K562 (cell line): ENCODE measurements around the gene YPEL3. TPM values are rescaled to one million over a fixed set of nuclear protein-coding genes. Genes with fewer than 3 reads are reported as not detected.

Experiments used
- BRCA1 ChIP-seq, 2 experiments: fragments of 450-650 bp in 1 of 2; sonication (generic) in 1 of 2; formaldehyde crosslinking in 1 of 2; IDR thresholded peaks; 2 replicates each; pipeline versions ENCODE4 v1.5.0 to v1.6.1; 2017 to 2020; ENCODE audit warnings: mild to moderate bottlenecking in 1 of 2, missing genetic modification reagents in 1 of 2
- C11orf30 ChIP-seq: fragments of 450-650 bp; IDR thresholded peaks from 2 replicates; pipeline ENCODE4 v1.6.1; 2016; ENCODE audit warnings: low read depth, mild to moderate bottlenecking
- CBX1 ChIP-seq: sonication (generic); IDR thresholded peaks from 2 replicates; pipeline ENCODE4 v1.6.1; 2016; ENCODE audit warnings: antibody characterized with exemption, low read depth, mild to moderate bottlenecking
- E2F3 ChIP-seq: fragments of 250-450 bp; sonication (Bioruptor Pico); IDR thresholded peaks from 2 replicates; pipeline ENCODE4 v1.4.0; 2020; ENCODE audit warnings: mild to moderate bottlenecking
- ELF4 ChIP-seq: fragments of 450-650 bp; formaldehyde crosslinking; IDR thresholded peaks from 2 replicates; pipeline ENCODE4 v1.4.0; 2022; ENCODE audit warnings: missing genetic modification characterization
- ETV5 ChIP-seq: sonication (generic); formaldehyde crosslinking; IDR thresholded peaks from 2 replicates; pipeline ENCODE4 v1.4.0; 2020; ENCODE audit warnings: low read depth, mild to moderate bottlenecking, missing genetic modification reagents
- FOXA1 ChIP-seq: fragments of 450-650 bp; IDR thresholded peaks from 2 replicates; pipeline ENCODE4 v1.6.1; 2016; ENCODE audit warnings: mild to moderate bottlenecking, borderline replicate concordance
- HDAC3 ChIP-seq: fragments of 450-650 bp; IDR thresholded peaks from 2 replicates; pipeline ENCODE4 v1.6.1; 2018; ENCODE audit warnings: borderline replicate concordance, mild to moderate bottlenecking, moderate library complexity; ENCODE audit not compliant: partially characterized antibody
- HDGF ChIP-seq: fragments of 450-650 bp; IDR thresholded peaks from 2 replicates; pipeline ENCODE4 v1.6.1; 2016
- HIVEP1 ChIP-seq: fragments of 250-450 bp; sonication (Bioruptor Pico); IDR thresholded peaks from 2 replicates; pipeline ENCODE4 v1.4.0; 2020; ENCODE audit warnings: mild to moderate bottlenecking
- HNRNPK ChIP-seq: fragments of 200-400 bp; formaldehyde crosslinking; IDR thresholded peaks from one replicate; pipeline ENCODE4 v1.6.1; 2018; ENCODE audit warnings: mild to moderate bottlenecking, low read depth, low read length; ENCODE audit not compliant: poor library complexity, severe bottlenecking
- IFI16 ChIP-seq: fragments of 250-450 bp; sonication (Bioruptor Pico); IDR thresholded peaks from 2 replicates; pipeline ENCODE4 v2.1.2; 2022; ENCODE audit warnings: mild to moderate bottlenecking, inconsistent platforms
- MTA1 ChIP-seq: fragments of 450-650 bp; IDR thresholded peaks from 2 replicates; pipeline ENCODE4 v1.6.1; 2017; ENCODE audit warnings: borderline replicate concordance
- NFE2L1 ChIP-seq: fragments of 450-650 bp; IDR thresholded peaks from 2 replicates; pipeline ENCODE4 v1.6.1; 2016; ENCODE audit warnings: missing genetic modification characterization, low read depth, mild to moderate bottlenecking, missing compliant biosample characterization, moderate library complexity, borderline replicate concordance
- PHB ChIP-seq: fragments of 250-450 bp; sonication (Bioruptor Pico); IDR thresholded peaks from 2 replicates; pipeline ENCODE4 v1.5.0; 2021
- POLR2G ChIP-seq: fragments of 200-400 bp; formaldehyde crosslinking; IDR thresholded peaks from 2 replicates; pipeline ENCODE4 v1.6.1; 2017; ENCODE audit warnings: low read depth, mild to moderate bottlenecking, antibody characterized with exemption, low read length, moderate library complexity
- POLR2H ChIP-seq: IDR thresholded peaks from 2 replicates; pipeline ENCODE4 v1.6.1; 2016; ENCODE audit warnings: missing genetic modification characterization, low read depth, mild to moderate bottlenecking, control low read depth, missing compliant biosample characterization, moderate library complexity
- RBM17 ChIP-seq: fragments of 200-400 bp; formaldehyde crosslinking; IDR thresholded peaks from 2 replicates; pipeline ENCODE4 v1.6.1; 2017; ENCODE audit warnings: low read depth, mild to moderate bottlenecking, low read length, borderline replicate concordance
- RFX7 ChIP-seq: fragments of 250-450 bp; sonication (Bioruptor Pico); IDR thresholded peaks from 2 replicates; pipeline ENCODE4 v1.5.1; 2021; ENCODE audit warnings: mild to moderate bottlenecking
- TRIM24 ChIP-seq, 2 experiments: fragments of 450-650 bp; IDR thresholded peaks; 2 replicates each; pipeline ENCODE4 v1.6.1; 2016
- XRCC5 ChIP-seq: fragments of 200-400 bp; formaldehyde crosslinking; IDR thresholded peaks from 2 replicates; pipeline ENCODE4 v1.6.1; 2017; ENCODE audit warnings: low read depth, mild to moderate bottlenecking, low read length
- YBX1 ChIP-seq: fragments of 450-650 bp; IDR thresholded peaks from 2 replicates; pipeline ENCODE4 v1.7.1; 2016; ENCODE audit warnings: mild to moderate bottlenecking
- ZBED1 ChIP-seq: IDR thresholded peaks from 2 replicates; pipeline ENCODE4 v1.6.1; 2014
- ZBTB1 ChIP-seq: sonication (generic); formaldehyde crosslinking; IDR thresholded peaks from 2 replicates; pipeline ENCODE4 v1.8.1; 2023; ENCODE audit warnings: missing genetic modification reagents, low read depth, mild to moderate bottlenecking, borderline replicate concordance
- ZC3H11A ChIP-seq: IDR thresholded peaks from 2 replicates; pipeline ENCODE4 v1.6.1; 2012; ENCODE audit warnings: low read depth, low read length, improper control_type of control experiment
- ZNF197 ChIP-seq: fragments of 200-800 bp; sonication (Bioruptor generic); IDR thresholded peaks from 2 replicates; pipeline ENCODE4 v1.6.1; 2016; ENCODE audit warnings: low read depth, missing genetic modification characterization, missing compliant biosample characterization
- ZNF224 ChIP-seq: sonication (generic); formaldehyde crosslinking; IDR thresholded peaks from 2 replicates; pipeline ENCODE4 v1.8.0; 2022; ENCODE audit warnings: mild to moderate bottlenecking, missing genetic modification reagents
- ZNF445 ChIP-seq: fragments of 250-450 bp; sonication (Bioruptor Pico); IDR thresholded peaks from 2 replicates; pipeline ENCODE4 v1.4.0; 2020; ENCODE audit warnings: low read depth, mild to moderate bottlenecking, moderate library complexity
- ZNF830 ChIP-seq: fragments of 250-450 bp; sonication (Bioruptor Pico); IDR thresholded peaks from 2 replicates; pipeline ENCODE4 v1.5.0; 2021; ENCODE audit warnings: mild to moderate bottlenecking
- ZSCAN29 ChIP-seq: fragments of 450-650 bp; IDR thresholded peaks from 2 replicates; pipeline ENCODE4 v1.6.1; 2017
- polyA plus RNA-seq, 8 experiments: library from polyadenylated mRNA; depleted of rRNA in 4 of 8; stranded (reverse) in 5 of 8; unstranded in 3 of 8; fragments of >200 nt; fragmentation: Nextera tagmentation in 2 of 8; fragmentation: Illumina TruSeq in 1 of 8; extraction: Ambion mirVana in 2 of 8; extraction: Trizol in 1 of 8; gene quantifications; 2 replicates each; pipeline versions ENCODE4 v1.2.1 to v1.2.3, GENCODE V29; 2011 to 2014; ENCODE audit warnings: inconsistent platforms in 1 of 8, missing spikeins in 1 of 8
- total RNA-seq, 7 experiments: library from RNA; depleted of rRNA in 6 of 7; stranded (reverse); fragments of >200 nt in 6 of 7; fragmentation: Illumina TruSeq in 2 of 7; extraction: Trizol in 2 of 7; gene quantifications; 2 replicates each; pipeline versions ENCODE4 v1.2.1 to v1.2.3, GENCODE V29; 2011 to 2021; ENCODE audit warnings: low replicate concordance in 1 of 7
- TF ChIP-seq, protein P1 (sequence below): fragments of 250-450 bp; sonication (Bioruptor Pico); IDR thresholded peaks from 2 replicates; pipeline ENCODE4 v1.5.0; 2020; ENCODE audit warnings: mild to moderate bottlenecking, borderline replicate concordance

The YPEL3 gene
- total and polyA plus RNA-seq, 9 of the 15 experiments (the other 6 are each of a cell fraction or from before 2014, with no cell fraction given): 0.41 to 15.0 (median 2.9) TPM

DNA sequence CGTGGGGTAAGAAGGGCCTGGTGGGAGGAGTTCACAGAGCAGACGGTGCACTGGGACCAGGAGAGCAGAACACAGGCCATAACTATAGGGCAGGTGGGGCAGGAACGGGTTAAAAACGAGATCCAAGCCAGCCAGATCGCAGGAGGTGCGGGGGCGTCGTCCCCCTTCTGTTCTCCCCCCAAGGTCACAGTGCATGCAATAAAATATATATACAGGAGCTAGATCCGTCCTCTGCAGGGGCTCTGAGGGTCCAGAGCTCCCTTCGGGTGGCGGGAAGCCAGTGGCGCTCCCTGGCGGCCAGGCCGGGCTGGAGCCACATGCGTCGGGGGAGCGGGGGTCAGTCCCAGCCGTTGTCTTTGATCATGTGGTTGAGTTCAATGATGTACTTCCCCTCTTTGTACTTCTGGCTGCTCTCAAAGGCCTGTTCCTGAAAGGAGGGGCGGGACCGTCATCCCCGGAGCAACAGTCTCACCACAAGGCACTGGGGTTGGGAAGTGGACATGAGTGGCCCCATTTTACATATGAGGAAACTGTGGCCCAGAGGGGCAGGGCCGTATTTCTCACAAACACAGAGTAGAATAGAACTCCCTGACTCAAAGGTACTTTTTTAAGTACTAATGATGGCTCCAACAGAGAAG, 3.5 kb downstream of the YPEL3 start (continued):
- TF ChIP-seq ZNF197 (CRISPR knock-in tag) (peak; percentile 96), POLR2G (peak; percentile 29; the same call in 1 of the 2 replicates), E2F3 (peak; percentile 82), ETV5 (peak; percentile 99), XRCC5 (peak; percentile 88; the same call in 1 of the 2 replicates), ZNF224 (CRISPR knock-in tag) (no peak), NFE2L1 (tag) (peak; percentile 43; the same call in 1 of the 2 replicates), TRIM24 (IDR thresholded peaks at IDR 0.05) (0 out of 4 replicates have a peak, but pooled peaks of 1 of the 2 experiments have one; percentile 34), ZNF445 (CRISPR knock-in tag) (peak; percentile 85; the same call in 1 of the 2 replicates), HDGF (no peak; the same call in 1 of the 2 replicates), MTA1 (peak; percentile 59), HDAC3 (peak; percentile 46), POLR2H (tag) (no peak), ELF4 (peak; percentile 61; the same call in 1 of the 2 replicates), HNRNPK (no peak), RFX7 (peak; percentile 86; the same call in 1 of the 2 replicates), RBM17 (no peak), HIVEP1 (CRISPR knock-in tag) (peak; percentile 95), ZBTB1 (CRISPR knock-in tag) (no peak), PHB (CRISPR knock-in tag) (no peak), C11orf30 (no peak), ZC3H11A (no peak), BRCA1 (IDR thresholded peaks at IDR 0.05) (no peak), BRCA1 (CRISPR knock-in tag; IDR thresholded peaks at IDR 0.05) (no peak), CBX1 (peak; percentile 71; the same call in 1 of the 2 replicates), IFI16 (CRISPR knock-in tag) (peak; percentile 93), YBX1 (no peak), FOXA1 (no peak), ZSCAN29 (0 out of 2 replicates have a peak, but pooled peaks have one; percentile 34), ZBED1 (no peak), ZNF830 (CRISPR knock-in tag) (peak; percentile 94; the same call in 1 of the 2 replicates)
- TF ChIP-seq, protein P1, sequence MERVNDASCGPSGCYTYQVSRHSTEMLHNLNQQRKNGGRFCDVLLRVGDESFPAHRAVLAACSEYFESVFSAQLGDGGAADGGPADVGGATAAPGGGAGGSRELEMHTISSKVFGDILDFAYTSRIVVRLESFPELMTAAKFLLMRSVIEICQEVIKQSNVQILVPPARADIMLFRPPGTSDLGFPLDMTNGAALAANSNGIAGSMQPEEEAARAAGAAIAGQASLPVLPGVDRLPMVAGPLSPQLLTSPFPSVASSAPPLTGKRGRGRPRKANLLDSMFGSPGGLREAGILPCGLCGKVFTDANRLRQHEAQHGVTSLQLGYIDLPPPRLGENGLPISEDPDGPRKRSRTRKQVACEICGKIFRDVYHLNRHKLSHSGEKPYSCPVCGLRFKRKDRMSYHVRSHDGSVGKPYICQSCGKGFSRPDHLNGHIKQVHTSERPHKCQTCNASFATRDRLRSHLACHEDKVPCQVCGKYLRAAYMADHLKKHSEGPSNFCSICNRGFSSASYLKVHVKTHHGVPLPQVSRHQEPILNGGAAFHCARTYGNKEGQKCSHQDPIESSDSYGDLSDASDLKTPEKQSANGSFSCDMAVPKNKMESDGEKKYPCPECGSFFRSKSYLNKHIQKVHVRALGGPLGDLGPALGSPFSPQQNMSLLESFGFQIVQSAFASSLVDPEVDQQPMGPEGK (CRISPR knock-in tag): peak; percentile 76; the same call in 1 of the 2 replicates
